Neural crest cell (in vitro differentiated cells): ENCODE measurements around the gene KIAA1191. TPM values are rescaled to one million over a fixed set of nuclear protein-coding genes. Genes with fewer than 3 reads are reported as not detected.

ENCODE experiments used
- DNase-seq: peaks from one replicate; pipeline ENCODE4 v3.0.0; 2021; ENCODE audit warnings: low read depth, mixed read lengths, low spot score
- H3K27ac Mint-ChIP-seq: one replicate; pipeline ENCODE4 v1.8.0; 2021; ENCODE audit warnings: mild to moderate bottlenecking, mixed read lengths; ENCODE audit not compliant: unreplicated experiment
- H3K27me3 Mint-ChIP-seq: 2 replicates; pipeline ENCODE4 v1.8.0; 2021; ENCODE audit warnings: low read depth, mild to moderate bottlenecking, mixed read lengths
- H3K36me3 Mint-ChIP-seq: 2 replicates; pipeline ENCODE4 v1.8.0; 2021; ENCODE audit warnings: low read depth, mild to moderate bottlenecking, mixed read lengths
- H3K4me1 Mint-ChIP-seq: 2 replicates; pipeline ENCODE4 v1.8.0; 2021; ENCODE audit warnings: mixed read lengths
- H3K4me3 Mint-ChIP-seq: one replicate; pipeline ENCODE4 v1.8.0; 2021; ENCODE audit warnings: mild to moderate bottlenecking, mixed read lengths
- H3K9me3 Mint-ChIP-seq: 2 replicates; pipeline ENCODE4 v1.8.0; 2021; ENCODE audit warnings: mixed read lengths
- total RNA-seq: library from RNA; stranded (reverse); gene quantifications from 2 replicates; pipeline ENCODE4 v1.2.1, GENCODE V29; 2021
- TF ChIP-seq, protein P1 (sequence below): fragments of 200-600 bp; sonication (generic); conservative IDR thresholded peaks from 2 replicates; pipeline ENCODE4 v1.5.0; 2021; ENCODE audit warnings: antibody characterized with exemption, mild to moderate bottlenecking

KIAA1191 gene
- total RNA-seq, 1 donor from 2014 or later: 112 TPM

DNA sequence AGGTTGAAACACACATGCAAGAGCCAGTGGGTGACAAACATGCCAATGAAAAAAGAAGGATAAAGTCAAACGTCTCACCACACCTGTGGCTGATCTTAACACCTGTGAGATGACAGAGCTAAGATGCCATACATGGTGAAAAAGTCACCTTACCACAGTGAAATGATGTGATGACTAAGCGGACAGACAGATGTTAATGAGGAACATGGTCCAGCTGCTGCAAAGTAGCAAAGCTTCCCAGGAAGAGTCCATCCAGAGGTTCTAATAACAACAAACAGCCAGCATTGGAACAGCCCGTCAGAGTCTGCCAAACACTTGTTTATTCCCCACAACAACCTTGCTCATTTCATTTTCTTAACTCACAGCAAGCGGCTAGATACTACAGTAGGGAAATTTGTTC is 1.9 kb downstream of the KIAA1191 start:
- peak overlapping the region; percentile 83 for H3K4me3 Mint-ChIP-seq
- H3K27ac Mint-ChIP-seq: no peak overlapping the region

DNA sequence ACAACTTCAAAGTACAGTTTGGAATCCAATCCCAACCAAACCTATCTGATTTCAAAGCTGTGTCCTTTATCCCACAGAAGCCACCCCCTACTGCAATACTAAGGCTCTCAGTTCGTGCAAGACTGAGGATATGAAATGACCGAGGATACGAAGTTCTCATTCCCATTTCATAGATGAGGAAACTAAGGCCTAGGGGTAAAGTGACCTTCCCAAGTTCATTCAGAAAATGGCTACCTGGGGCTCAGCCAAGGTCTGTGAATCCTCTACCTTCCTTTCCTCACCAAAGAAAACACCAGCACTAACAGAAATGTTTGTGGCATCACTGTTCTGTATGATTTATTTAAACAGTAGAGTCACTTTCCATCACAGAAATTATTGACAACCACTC is 5.4 kb downstream of the KIAA1191 start:
- Mint-ChIP-seq H3K4me1 (peaks cover 18% of the 10 kb centered on the region), H3K27ac (no peak overlapping the region), H3K9me3 (no peaks in the 10 kb centered on the region), H3K36me3 (peaks cover 6% of the 10 kb centered on the region), H3K27me3 (no peaks in the 10 kb centered on the region), H3K4me3 (no peak overlapping the region)
- no peak for DNase-seq
- TF ChIP-seq, protein P1, sequence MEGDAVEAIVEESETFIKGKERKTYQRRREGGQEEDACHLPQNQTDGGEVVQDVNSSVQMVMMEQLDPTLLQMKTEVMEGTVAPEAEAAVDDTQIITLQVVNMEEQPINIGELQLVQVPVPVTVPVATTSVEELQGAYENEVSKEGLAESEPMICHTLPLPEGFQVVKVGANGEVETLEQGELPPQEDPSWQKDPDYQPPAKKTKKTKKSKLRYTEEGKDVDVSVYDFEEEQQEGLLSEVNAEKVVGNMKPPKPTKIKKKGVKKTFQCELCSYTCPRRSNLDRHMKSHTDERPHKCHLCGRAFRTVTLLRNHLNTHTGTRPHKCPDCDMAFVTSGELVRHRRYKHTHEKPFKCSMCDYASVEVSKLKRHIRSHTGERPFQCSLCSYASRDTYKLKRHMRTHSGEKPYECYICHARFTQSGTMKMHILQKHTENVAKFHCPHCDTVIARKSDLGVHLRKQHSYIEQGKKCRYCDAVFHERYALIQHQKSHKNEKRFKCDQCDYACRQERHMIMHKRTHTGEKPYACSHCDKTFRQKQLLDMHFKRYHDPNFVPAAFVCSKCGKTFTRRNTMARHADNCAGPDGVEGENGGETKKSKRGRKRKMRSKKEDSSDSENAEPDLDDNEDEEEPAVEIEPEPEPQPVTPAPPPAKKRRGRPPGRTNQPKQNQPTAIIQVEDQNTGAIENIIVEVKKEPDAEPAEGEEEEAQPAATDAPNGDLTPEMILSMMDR: no peak

More for the DNA sequence above, 1.9 kb downstream of the KIAA1191 start:
- no peaks in the 10 kb centered on the region for H3K9me3 Mint-ChIP-seq
- H3K36me3 Mint-ChIP-seq: peaks cover 3% of the 10 kb centered on the region
- DNase-seq: no peak
- TF ChIP-seq, protein P1: no peak
- peaks cover 23% of the 10 kb centered on the region for H3K4me1 Mint-ChIP-seq
- peaks cover 17% of the 10 kb centered on the region for H3K27me3 Mint-ChIP-seq

DNA sequence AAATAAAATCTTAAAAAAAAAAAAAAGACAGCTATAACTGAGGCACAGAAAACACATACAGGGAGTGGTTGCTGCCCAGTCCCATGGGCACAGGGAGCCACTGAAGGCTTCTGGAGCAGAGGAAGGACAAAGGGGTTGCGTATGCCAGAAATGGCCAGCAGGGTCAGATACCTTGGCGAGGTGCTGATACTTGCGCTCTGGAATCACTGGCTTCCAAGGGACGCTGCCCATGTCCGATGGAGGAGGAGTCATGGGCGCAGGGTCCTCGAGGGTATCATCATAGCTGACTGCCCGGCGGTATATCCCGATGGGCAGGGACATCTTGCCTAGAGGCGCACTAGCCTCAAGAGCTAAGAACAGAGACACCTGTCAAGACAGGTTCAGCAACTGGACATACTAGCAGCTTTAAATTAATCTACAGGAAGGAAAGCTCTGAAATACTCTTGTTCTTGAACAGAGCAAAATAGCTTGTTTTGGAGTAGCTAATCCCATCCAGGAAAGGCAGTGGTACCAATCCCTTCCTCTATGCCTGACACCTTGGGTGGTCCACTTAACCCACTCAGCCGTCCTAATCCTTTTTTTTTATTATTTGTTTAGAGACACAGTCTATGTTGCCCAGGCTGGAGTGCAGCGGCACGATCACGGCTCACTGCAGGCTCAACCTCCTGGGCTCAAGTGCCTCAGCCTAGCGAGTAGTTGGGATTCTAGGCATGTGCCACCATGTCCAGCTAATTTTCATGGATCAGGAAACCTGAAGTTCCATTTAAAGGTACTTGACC is 6.0 kb downstream of the KIAA1191 start:
- H3K27ac Mint-ChIP-seq: no peak overlapping the region
- H3K9me3 Mint-ChIP-seq: no peaks in the 10 kb centered on the region
- DNase-seq: no peak
- H3K36me3 Mint-ChIP-seq: peaks cover 6% of the 10 kb centered on the region
- H3K27me3 Mint-ChIP-seq: no peaks in the 10 kb centered on the region
- peaks cover 18% of the 10 kb centered on the region for H3K4me1 Mint-ChIP-seq
- TF ChIP-seq, protein P1: peak; percentile 35
- H3K4me3 Mint-ChIP-seq: no peak overlapping the region

DNA sequence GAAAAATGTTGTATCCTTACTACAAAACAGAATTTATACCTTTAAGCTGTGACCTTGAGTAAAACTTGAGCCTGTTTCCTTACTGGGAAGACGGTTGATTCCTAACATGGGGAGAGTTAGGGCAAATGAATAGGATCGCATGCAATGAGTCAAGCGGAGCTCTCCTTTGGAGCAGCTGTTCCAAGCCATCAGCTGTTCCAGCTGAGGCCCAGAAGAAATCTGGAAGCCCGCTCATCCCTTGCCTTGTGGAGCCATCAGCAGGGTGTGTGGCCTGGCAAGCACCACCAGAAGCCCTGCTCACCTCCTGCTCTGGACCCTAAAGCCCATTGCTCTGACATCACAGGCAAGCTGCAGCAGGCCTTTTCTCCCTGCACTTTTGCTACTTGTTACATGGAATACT is 8.0 kb downstream of the KIAA1191 start:
- Mint-ChIP-seq H3K4me1 (peaks cover 10% of the 10 kb centered on the region), H3K36me3 (peaks cover 17% of the 10 kb centered on the region), H3K27me3 (no peaks in the 10 kb centered on the region), H3K4me3 (no peak overlapping the region), H3K27ac (no peak overlapping the region), H3K9me3 (no peaks in the 10 kb centered on the region)
- TF ChIP-seq, protein P1: no peak
- no peak for DNase-seq

DNA sequence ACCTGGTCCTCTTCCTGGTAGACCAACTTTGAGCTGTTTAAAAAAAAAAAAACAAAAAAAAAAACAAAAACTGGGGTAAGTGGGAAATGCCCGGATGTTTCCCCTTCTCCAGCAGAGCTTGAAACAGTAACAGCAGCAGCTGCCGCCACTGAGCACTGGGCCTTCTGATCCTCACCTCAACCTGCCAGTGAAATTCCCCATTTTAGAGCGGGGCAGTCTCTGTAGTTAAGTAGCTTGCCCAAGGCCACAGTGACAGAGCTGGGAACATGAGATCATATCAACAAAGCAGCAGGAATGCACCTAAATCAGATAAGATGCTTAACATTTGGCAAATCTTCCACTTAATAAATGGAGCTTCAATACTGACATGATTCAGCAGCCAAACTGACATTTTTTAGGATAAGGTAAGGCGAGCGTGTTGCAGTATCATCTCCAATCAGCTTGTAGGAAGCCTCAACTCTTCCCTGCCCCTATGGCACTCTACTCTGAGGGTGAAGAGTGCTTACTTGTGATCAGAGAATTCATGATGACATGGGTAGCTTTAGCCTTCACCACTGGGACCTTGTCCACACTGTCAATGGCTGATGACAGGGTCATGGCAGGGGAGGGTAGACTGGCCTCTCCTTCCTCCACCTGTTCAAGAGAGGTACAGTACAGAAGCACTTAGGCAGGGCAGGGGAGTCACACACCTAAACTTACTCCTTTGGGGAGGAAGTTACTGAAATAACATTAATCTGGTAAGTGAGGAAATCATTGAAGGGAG is 9.3 kb downstream of the KIAA1191 start:
- H3K9me3 Mint-ChIP-seq: no peaks in the 10 kb centered on the region

More for the DNA sequence above, 9.3 kb downstream of the KIAA1191 start:
- no peak for DNase-seq
- Mint-ChIP-seq H3K27me3 (no peaks in the 10 kb centered on the region), H3K36me3 (peaks cover 21% of the 10 kb centered on the region), H3K4me3 (no peak overlapping the region), H3K4me1 (peaks cover under 1% of the 10 kb centered on the region), H3K27ac (no peak overlapping the region)
- TF ChIP-seq, protein P1: no peak
